ENCODE data around the gene FADS6.

Gene FADS6

GRCh38 chr17:74935585-74936469, 42.4 kb upstream of the FADS6 start, which contains the start of gene OTOP3:
Gene OTOP3 (plus strand): TSS chr17:74935898. CDS start chr17:74935922, 24 bp downstream.
- no peak within 1 kb of the TSS for H4K91ac ChIP-seq (ENCODE audit: low read depth, low read length, poor library complexity)
- H2BK5ac ChIP-seq (ENCODE audit: low read length) = no peak within 1 kb of the TSS
- H4K8ac ChIP-seq (ENCODE audit: low read depth, low read length) = no peak within 1 kb of the TSS
- no peak for DNase-seq (ENCODE audit: low spot score)
- peaks cover under 1% of the 10 kb centered on the region for H3K79me1 ChIP-seq (ENCODE audit: low read depth, low read length)
- H3K9ac ChIP-seq (ENCODE audit: low read depth, low read length, poor library complexity) = no peak within 1 kb of the TSS
- H3K36me3 ChIP-seq (replicated peaks in 1 of 2; ENCODE audit: control insufficient read depth in 2 of 2, insufficient read depth in 2 of 2, low read length in 2 of 2) = no peaks in the 10 kb centered on the region
- WGBS, 2 donors (ENCODE audit: extremely low coverage in 2 of 2, insufficient read length in 2 of 2, insufficient replicate concordance in 1 of 2) = no CpG with 5 or more reads among the region's 78 CpGs
- no peak within 1 kb of the TSS for H2BK12ac ChIP-seq (ENCODE audit: low read length)
- no peak within 1 kb of the TSS for H3K4ac ChIP-seq (ENCODE audit: low read length)
- H3K18ac ChIP-seq (ENCODE audit: low read length) = peak within 1 kb of the TSS; percentile 8
- peaks cover 19 to 92% (median 58%) of the 10 kb centered on the region in 3 experiments for H3K27me3 ChIP-seq (ENCODE audit: control insufficient read depth in 3 of 3, insufficient read depth in 3 of 3, low read depth in 1 of 3, low read length in 3 of 3)
- H3K4me1 ChIP-seq (ENCODE audit: control insufficient read depth in 2 of 2, insufficient read depth in 1 of 2, low read depth in 1 of 2, low read length in 2 of 2) = peaks cover 0 to 6% of the 10 kb centered on the region in 2 donors
- H2AFZ ChIP-seq (ENCODE audit: low read length) = no peak within 1 kb of the TSS
- H2BK120ac ChIP-seq (ENCODE audit: low read depth, low read length) = no peak within 1 kb of the TSS
- H3K4me3 ChIP-seq (ENCODE audit: low read length in 2 of 2) = no peak within 1 kb of the TSS
- peaks cover 0 to 1% of the 10 kb centered on the region in 2 donors for H3K9me3 ChIP-seq (replicated peaks in 1 of 2; ENCODE audit: control insufficient read depth in 2 of 2, insufficient read depth in 1 of 2, low read depth in 1 of 2, low read length in 2 of 2)
- H2AK5ac ChIP-seq (ENCODE audit: low read depth, low read length) = no peak within 1 kb of the TSS
- H3K23ac ChIP-seq (ENCODE audit: low read depth, low read length, poor library complexity) = peak within 1 kb of the TSS; percentile 55
- no peak within 1 kb of the TSS for H2BK15ac ChIP-seq (ENCODE audit: low read length)
- H3K14ac ChIP-seq (ENCODE audit: low read length) = peak within 1 kb of the TSS; percentile 89
- no peak within 1 kb of the TSS for H3K27ac ChIP-seq (replicated peaks; ENCODE audit: low read length)
- peak within 1 kb of the TSS; percentile 25 for H3K4me2 ChIP-seq (ENCODE audit: insufficient read depth, low read length, poor library complexity, severe bottlenecking)

GRCh38 chr17:74935048-74935447, 41.6 kb upstream of the FADS6 start:
- Histone ChIP-seq H2BK5ac (ENCODE audit: low read length) (no peak overlapping the region), H3K14ac (ENCODE audit: low read length) (peak overlapping the region; percentile 21)

GRCh38 chr17:74930535-74931036, 37.2 kb upstream of the FADS6 start:
- no peak overlapping the region for H2BK15ac ChIP-seq (ENCODE audit: low read length)
- WGBS, 2 donors (ENCODE audit: extremely low coverage in 2 of 2, insufficient read length in 2 of 2, insufficient replicate concordance in 1 of 2) = no CpG with 5 or more reads among the region's 24 CpGs
- H3K27me3 ChIP-seq (ENCODE audit: control insufficient read depth in 3 of 3, insufficient read depth in 3 of 3, low read depth in 1 of 3, low read length in 3 of 3) = peaks cover 8 to 88% (median 45%) of the 10 kb centered on the region in 3 experiments
- H2BK5ac ChIP-seq (ENCODE audit: low read length) = no peak overlapping the region
- H3K36me3 ChIP-seq (replicated peaks in 1 of 2; ENCODE audit: control insufficient read depth in 2 of 2, insufficient read depth in 2 of 2, low read length in 2 of 2) = no peaks in the 10 kb centered on the region
- no peak overlapping the region for H3K23ac ChIP-seq (ENCODE audit: low read depth, low read length, poor library complexity)
- no peak overlapping the region for H3K4me2 ChIP-seq (ENCODE audit: insufficient read depth, low read length, poor library complexity, severe bottlenecking)
- no peak overlapping the region for H3K27ac ChIP-seq (replicated peaks; ENCODE audit: low read length)
- no peak overlapping the region for H3K9ac ChIP-seq (ENCODE audit: low read depth, low read length, poor library complexity)
- H3K4me1 ChIP-seq (ENCODE audit: control insufficient read depth in 2 of 2, insufficient read depth in 1 of 2, low read depth in 1 of 2, low read length in 2 of 2) = peaks cover 0 to 6% of the 10 kb centered on the region in 2 donors
- H2AK5ac ChIP-seq (ENCODE audit: low read depth, low read length) = peak overlapping the region; percentile 58
- H3K9me3 ChIP-seq (replicated peaks in 1 of 2; ENCODE audit: control insufficient read depth in 2 of 2, insufficient read depth in 1 of 2, low read depth in 1 of 2, low read length in 2 of 2) = peaks cover 0 to 1% of the 10 kb centered on the region in 2 donors
- H2BK12ac ChIP-seq (ENCODE audit: low read length) = peak overlapping the region; percentile 51
- H3K14ac ChIP-seq (ENCODE audit: low read length) = peak overlapping the region; percentile 58
- H4K8ac ChIP-seq (ENCODE audit: low read depth, low read length) = no peak overlapping the region
- H2AFZ ChIP-seq (ENCODE audit: low read length) = no peak overlapping the region
- no peak overlapping the region for H2BK120ac ChIP-seq (ENCODE audit: low read depth, low read length)
- H3K4ac ChIP-seq (ENCODE audit: low read length) = no peak overlapping the region
- DNase-seq (ENCODE audit: low spot score) = no peak
- H3K18ac ChIP-seq (ENCODE audit: low read length) = peak overlapping the region; percentile 51
- peak overlapping the region in 1 of 2 donors; percentile 36 for H3K4me3 ChIP-seq (ENCODE audit: low read length in 2 of 2)
- no peak overlapping the region for H4K91ac ChIP-seq (ENCODE audit: low read depth, low read length, poor library complexity)
- peaks cover 3% of the 10 kb centered on the region for H3K79me1 ChIP-seq (ENCODE audit: low read depth, low read length)

More at GRCh38 chr17:74935048-74935447, 41.6 kb upstream of the FADS6 start:
- Histone ChIP-seq H3K36me3 (replicated peaks in 1 of 2; ENCODE audit: control insufficient read depth in 2 of 2, insufficient read depth in 2 of 2, low read length in 2 of 2) (no peaks in the 10 kb centered on the region), H3K4ac (ENCODE audit: low read length) (no peak overlapping the region), H4K91ac (ENCODE audit: low read depth, low read length, poor library complexity) (no peak overlapping the region), H3K79me1 (ENCODE audit: low read depth, low read length) (peaks cover 3% of the 10 kb centered on the region), H4K8ac (ENCODE audit: low read depth, low read length) (no peak overlapping the region), H2AK5ac (ENCODE audit: low read depth, low read length) (no peak overlapping the region), H3K4me3 (ENCODE audit: low read length in 2 of 2) (no peak overlapping the region), H3K4me1 (ENCODE audit: control insufficient read depth in 2 of 2, insufficient read depth in 1 of 2, low read depth in 1 of 2, low read length in 2 of 2) (peaks cover 0 to 6% of the 10 kb centered on the region in 2 donors), H3K27me3 (ENCODE audit: control insufficient read depth in 3 of 3, insufficient read depth in 3 of 3, low read depth in 1 of 3, low read length in 3 of 3) (peaks cover 19 to 93% (median 58%) of the 10 kb centered on the region in 3 experiments), H3K23ac (ENCODE audit: low read depth, low read length, poor library complexity) (peak overlapping the region; percentile 55), H2BK120ac (ENCODE audit: low read depth, low read length) (no peak overlapping the region), H3K27ac (replicated peaks; ENCODE audit: low read length) (no peak overlapping the region), H3K9me3 (replicated peaks in 1 of 2; ENCODE audit: control insufficient read depth in 2 of 2, insufficient read depth in 1 of 2, low read depth in 1 of 2, low read length in 2 of 2) (peaks cover 0 to 1% of the 10 kb centered on the region in 2 donors), H2AFZ (ENCODE audit: low read length) (no peak overlapping the region), H3K18ac (ENCODE audit: low read length) (no peak overlapping the region), H2BK15ac (ENCODE audit: low read length) (no peak overlapping the region), H3K4me2 (ENCODE audit: insufficient read depth, low read length, poor library complexity, severe bottlenecking) (no peak overlapping the region), H3K9ac (ENCODE audit: low read depth, low read length, poor library complexity) (no peak overlapping the region), H2BK12ac (ENCODE audit: low read length) (no peak overlapping the region)
- DNase-seq (ENCODE audit: low spot score) = no peak
- no CpG with 5 or more reads among the region's 3 CpGs for WGBS, 2 donors (ENCODE audit: extremely low coverage in 2 of 2, insufficient read length in 2 of 2, insufficient replicate concordance in 1 of 2)

- Histone ChIP-seq H3K23ac (ENCODE audit: low read depth, low read length, poor library complexity) (no peak overlapping the region), H2BK120ac (ENCODE audit: low read depth, low read length) (no peak overlapping the region), H4K8ac (ENCODE audit: low read depth, low read length) (no peak overlapping the region), H3K79me1 (ENCODE audit: low read depth, low read length) (peaks cover 3% of the 10 kb centered on the region), H2BK12ac (ENCODE audit: low read length) (no peak overlapping the region), H3K27me3 (ENCODE audit: control insufficient read depth in 3 of 3, insufficient read depth in 3 of 3, low read depth in 1 of 3, low read length in 3 of 3) (peaks cover 20 to 88% (median 49%) of the 10 kb centered on the region in 3 experiments), H3K18ac (ENCODE audit: low read length) (no peak overlapping the region), H3K14ac (ENCODE audit: low read length) (no peak overlapping the region), H3K9me3 (replicated peaks in 1 of 2; ENCODE audit: control insufficient read depth in 2 of 2, insufficient read depth in 1 of 2, low read depth in 1 of 2, low read length in 2 of 2) (peaks cover 0 to 3% of the 10 kb centered on the region in 2 donors), H2BK5ac (ENCODE audit: low read length) (no peak overlapping the region), H3K4me3 (ENCODE audit: low read length in 2 of 2) (no peak overlapping the region), H3K9ac (ENCODE audit: low read depth, low read length, poor library complexity) (no peak overlapping the region), H3K4me1 (ENCODE audit: control insufficient read depth in 2 of 2, insufficient read depth in 1 of 2, low read depth in 1 of 2, low read length in 2 of 2) (peaks cover 0 to 4% of the 10 kb centered on the region in 2 donors), H4K91ac (ENCODE audit: low read depth, low read length, poor library complexity) (no peak overlapping the region), H3K27ac (replicated peaks; ENCODE audit: low read length) (no peak overlapping the region), H2AFZ (ENCODE audit: low read length) (no peak overlapping the region), H2BK15ac (ENCODE audit: low read length) (no peak overlapping the region), H2AK5ac (ENCODE audit: low read depth, low read length) (no peak overlapping the region), H3K4me2 (ENCODE audit: insufficient read depth, low read length, poor library complexity, severe bottlenecking) (no peak overlapping the region), H3K36me3 (replicated peaks in 1 of 2; ENCODE audit: control insufficient read depth in 2 of 2, insufficient read depth in 2 of 2, low read length in 2 of 2) (no peaks in the 10 kb centered on the region), H3K4ac (ENCODE audit: low read length) (no peak overlapping the region)
- DNase-seq (ENCODE audit: low spot score) = no peak
- WGBS, 2 donors (ENCODE audit: extremely low coverage in 2 of 2, insufficient read length in 2 of 2, insufficient replicate concordance in 1 of 2) = no CpG with 5 or more reads among the region's 6 CpGs
Observed at GRCh38 chr17:74928786-74929185, 35.4 kb upstream of the FADS6 start.

All from neuronal stem cell (in vitro differentiated cells).